Chondrocyte (in vitro differentiated cells): ENCODE results near the gene FOXO6. TPM values are rescaled to one million over a fixed set of nuclear protein-coding genes. Genes with fewer than 3 reads are reported as not detected.

Experiments used
- DNase-seq: peaks from one replicate; pipeline ENCODE4 v3.0.0; 2021; ENCODE audit warnings: mixed read lengths, low spot score
- H3K27ac Mint-ChIP-seq: one replicate; pipeline ENCODE4 v1.8.0; 2021; ENCODE audit warnings: mild to moderate bottlenecking, moderate library complexity, mixed read lengths; ENCODE audit not compliant: unreplicated experiment
- H3K27me3 Mint-ChIP-seq: 2 replicates; pipeline ENCODE4 v1.8.0; 2021; ENCODE audit warnings: low read depth, mixed read lengths
- H3K36me3 Mint-ChIP-seq: 2 replicates; pipeline ENCODE4 v1.8.0; 2021; ENCODE audit warnings: low read depth, mixed read lengths
- H3K4me1 Mint-ChIP-seq: 2 replicates; pipeline ENCODE4 v1.8.0; 2021; ENCODE audit warnings: low read depth, mild to moderate bottlenecking, mixed read lengths
- H3K4me3 Mint-ChIP-seq: one replicate; pipeline ENCODE4 v1.8.0; 2021; ENCODE audit warnings: mild to moderate bottlenecking, moderate library complexity, mixed read lengths; ENCODE audit not compliant: unreplicated experiment
- H3K9me3 Mint-ChIP-seq: 2 replicates; pipeline ENCODE4 v1.8.0; 2021; ENCODE audit warnings: low read depth, mixed read lengths
- CTCF ChIP-seq: fragments of 200-600 bp; sonication (generic); IDR thresholded peaks from 2 replicates; pipeline ENCODE4 v1.5.0; 2021; ENCODE audit warnings: antibody characterized with exemption, mild to moderate bottlenecking, moderate library complexity
- total RNA-seq: library from RNA; stranded (reverse); gene quantifications from 3 replicates; pipeline ENCODE4 v1.2.1, GENCODE V29; 2021

The FOXO6 gene
- total RNA-seq, 1 donor from 2014 or later: 1.1 TPM

GRCh38 chr1:41365772-41366454 lies 4.7 kb downstream of the FOXO6 start:
- H3K9me3 Mint-ChIP-seq: no peaks in the 10 kb centered on the region
- no peak for TF ChIP-seq CTCF
- no peaks in the 10 kb centered on the region for H3K27me3 Mint-ChIP-seq
- H3K4me3 Mint-ChIP-seq: peak overlapping the region; percentile 57
- H3K36me3 Mint-ChIP-seq: no peaks in the 10 kb centered on the region
- DNase-seq: no peak
- H3K4me1 Mint-ChIP-seq: peaks cover 25% of the 10 kb centered on the region
- peak overlapping the region; percentile 49 for H3K27ac Mint-ChIP-seq

GRCh38 chr1:41366455-41367287 lies 5.4 kb downstream of the FOXO6 start:
- Mint-ChIP-seq H3K4me1 (peaks cover 28% of the 10 kb centered on the region), H3K9me3 (no peaks in the 10 kb centered on the region), H3K4me3 (peak overlapping the region; percentile 65), H3K27me3 (no peaks in the 10 kb centered on the region), H3K27ac (no peak overlapping the region), H3K36me3 (no peaks in the 10 kb centered on the region)
- TF ChIP-seq CTCF: no peak
- no peak for DNase-seq

DNA sequence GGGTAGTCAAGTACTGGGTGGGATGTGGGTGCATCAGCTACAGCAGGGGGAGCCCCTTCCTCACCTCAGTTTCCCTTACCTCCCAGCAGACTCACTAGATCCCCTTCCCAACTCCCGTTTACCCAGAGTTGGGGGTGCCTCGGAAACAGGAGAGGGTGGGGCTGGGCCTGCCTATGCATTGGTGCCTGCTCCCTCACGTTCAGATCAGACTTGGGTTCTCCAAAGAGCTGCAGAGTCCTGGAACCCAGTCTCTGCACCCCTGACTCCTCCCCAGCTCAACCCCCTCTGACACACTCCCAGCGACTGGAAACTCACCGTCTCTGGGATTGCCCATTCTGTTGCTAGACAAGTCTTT lies 6.0 kb downstream of the FOXO6 start:
- no peaks in the 10 kb centered on the region for H3K9me3 Mint-ChIP-seq
- peak overlapping the region; percentile 47 for H3K4me3 Mint-ChIP-seq
- no peak for TF ChIP-seq CTCF
- no peak for DNase-seq
- H3K4me1 Mint-ChIP-seq: peaks cover 33% of the 10 kb centered on the region
- no peaks in the 10 kb centered on the region for H3K36me3 Mint-ChIP-seq
- no peaks in the 10 kb centered on the region for H3K27me3 Mint-ChIP-seq
- no peak overlapping the region for H3K27ac Mint-ChIP-seq

- H3K27me3 Mint-ChIP-seq: no peaks in the 10 kb centered on the region
- DNase-seq: no peak
- H3K9me3 Mint-ChIP-seq: no peaks in the 10 kb centered on the region
- H3K27ac Mint-ChIP-seq: no peak overlapping the region
- no peak for TF ChIP-seq CTCF
- no peaks in the 10 kb centered on the region for H3K36me3 Mint-ChIP-seq
- H3K4me3 Mint-ChIP-seq: no peak overlapping the region
- peaks cover 32% of the 10 kb centered on the region for H3K4me1 Mint-ChIP-seq
Observed at GRCh38 chr1:41368366-41368765, 7.1 kb downstream of the FOXO6 start.

DNA sequence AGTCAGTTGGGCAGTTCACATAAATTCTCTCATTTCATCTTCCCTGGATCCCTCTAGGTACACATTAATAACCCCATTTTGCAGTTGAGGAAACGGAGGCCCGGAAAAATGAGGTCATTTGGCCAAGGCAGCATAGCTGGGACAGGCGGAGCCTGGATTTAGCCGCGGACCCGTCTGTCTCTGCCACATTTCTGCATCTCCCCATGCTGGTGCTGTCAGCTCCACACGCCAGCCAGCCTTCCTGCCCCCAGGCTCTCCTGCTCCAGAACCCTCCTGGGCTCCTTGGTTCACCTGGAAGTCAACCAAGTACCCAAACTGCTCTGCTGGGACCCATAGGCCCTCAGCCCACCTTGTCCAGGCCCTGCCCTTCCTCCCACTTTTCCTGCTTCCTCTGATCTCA lies 7.6 kb downstream of the FOXO6 start:
- DNase-seq: no peak
- Mint-ChIP-seq H3K36me3 (no peaks in the 10 kb centered on the region), H3K27me3 (no peaks in the 10 kb centered on the region), H3K4me1 (peaks cover 29% of the 10 kb centered on the region), H3K9me3 (no peaks in the 10 kb centered on the region), H3K4me3 (no peak overlapping the region), H3K27ac (no peak overlapping the region)
- no peak for TF ChIP-seq CTCF
